MM.1S (cell line): ENCODE measurements around the gene C1orf232.

Experiments
- DNase-seq: peaks from one replicate; pipeline ENCODE4 v3.0.0-alpha.2; 2015
- H2AFZ ChIP-seq: fragments of 300-600 bp; sonication (generic); 2 replicates; pipeline ENCODE4 v1.6.0; 2016; ENCODE audit warnings: antibody characterized with exemption, low read length
- H3F3A ChIP-seq: fragments of 300-600 bp; sonication (generic); 2 replicates; pipeline ENCODE4 v1.6.1; 2016; ENCODE audit warnings: mild to moderate bottlenecking, antibody characterized with exemption, low read length, moderate library complexity, mixed read lengths; ENCODE audit not compliant: insufficient read depth
- H3K27ac ChIP-seq: fragments of 300-600 bp; sonication (generic); 2 replicates; pipeline ENCODE4 v1.5.1; 2016; ENCODE audit warnings: mild to moderate bottlenecking, low read length
- H3K27me3 ChIP-seq: fragments of 300-600 bp; sonication (generic); replicated peaks from 2 replicates; pipeline ENCODE4 v1.6.0; 2016; ENCODE audit warnings: low read length; ENCODE audit not compliant: insufficient read depth
- H3K36me3 ChIP-seq: fragments of 300-600 bp; sonication (generic); replicated peaks from 2 replicates; pipeline ENCODE4 v1.6.1; 2016; ENCODE audit warnings: mild to moderate bottlenecking, low read length, mixed read lengths; ENCODE audit not compliant: insufficient read depth
- H3K4me1 ChIP-seq: fragments of 300-600 bp; sonication (generic); 2 replicates; pipeline ENCODE4 v1.6.1; 2016; ENCODE audit warnings: low read length, mixed read lengths
- H3K4me2 ChIP-seq: fragments of 300-600 bp; sonication (generic); 2 replicates; pipeline ENCODE4 v1.6.0; 2016; ENCODE audit warnings: low read depth, low read length
- H3K4me3 ChIP-seq: fragments of 300-600 bp; sonication (generic); 2 replicates; pipeline ENCODE4 v1.5.1; 2016; ENCODE audit warnings: low read length, mixed read lengths
- H3K79me2 ChIP-seq: fragments of 300-600 bp; sonication (generic); 2 replicates; pipeline ENCODE4 v1.6.1; 2016; ENCODE audit warnings: mixed run types, low read length, mixed read lengths
- H3K9ac ChIP-seq: fragments of 300-600 bp; sonication (generic); 2 replicates; pipeline ENCODE4 v1.6.1; 2016; ENCODE audit warnings: low read length, mixed read lengths
- H3K9me2 ChIP-seq: fragments of 300-600 bp; sonication (generic); replicated peaks from 2 replicates; pipeline ENCODE4 v1.6.1; 2016; ENCODE audit warnings: mild to moderate bottlenecking, low read length, mixed read lengths; ENCODE audit not compliant: insufficient read depth
- H3K9me3 ChIP-seq: fragments of 300-600 bp; sonication (generic); replicated peaks from 2 replicates; pipeline ENCODE4 v1.6.1; 2016; ENCODE audit warnings: mild to moderate bottlenecking, low read length, mixed read lengths; ENCODE audit not compliant: insufficient read depth
- H4K20me1 ChIP-seq: fragments of 300-600 bp; sonication (generic); 2 replicates; pipeline ENCODE4 v1.6.1; 2016; ENCODE audit warnings: mild to moderate bottlenecking, low read length, moderate library complexity, mixed read lengths; ENCODE audit not compliant: insufficient read depth
- EZH2 ChIP-seq: fragments of 300-600 bp; sonication (generic); optimal IDR thresholded peaks from 2 replicates; pipeline ENCODE3; 2017; ENCODE audit warnings: low read depth, mild to moderate bottlenecking, antibody characterized with exemption, low read length, mixed read lengths
- EZH2phosphoT487 ChIP-seq: fragments of 300-600 bp; sonication (generic); IDR thresholded peaks from 2 replicates; pipeline ENCODE4 v1.6.1; 2018; ENCODE audit warnings: antibody characterized with exemption, low read length
- TF ChIP-seq, protein P1 (sequence below): fragments of 300-600 bp; sonication (generic); IDR thresholded peaks from 2 replicates; pipeline ENCODE4 v1.5.1; 2016; ENCODE audit warnings: antibody characterized with exemption, low read length, mixed read lengths

C1orf232 gene

DNA sequence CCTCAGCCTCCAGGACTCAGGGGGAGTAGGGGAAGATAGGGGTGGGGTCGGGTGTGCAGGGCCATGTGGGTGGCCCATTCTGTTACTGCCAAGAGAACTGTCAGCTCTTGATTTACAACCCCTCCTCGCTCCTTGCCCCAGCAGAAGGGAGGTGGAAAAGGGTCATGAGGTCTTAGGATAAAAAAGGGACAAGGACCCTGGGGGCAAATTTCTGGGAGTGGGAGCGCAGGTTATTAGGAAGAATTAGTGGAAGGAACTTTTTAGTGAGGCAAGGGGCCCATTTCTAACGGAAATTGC is 9.1 kb downstream of the C1orf232 start:
- Histone ChIP-seq H3K4me1 (peaks cover 5% of the 10 kb centered on the region; the same call in 1 of the 2 replicates), H3K36me3 (no peaks in the 10 kb centered on the region), H3K79me2 (no peaks in the 10 kb centered on the region), H3K27me3 (peaks cover 27% of the 10 kb centered on the region), H3F3A (no peaks in the 10 kb centered on the region), H2AFZ (no peak overlapping the region), H4K20me1 (no peaks in the 10 kb centered on the region), H3K4me3 (no peak overlapping the region), H3K9me2 (no peaks in the 10 kb centered on the region), H3K4me2 (no peak overlapping the region), H3K9me3 (no peaks in the 10 kb centered on the region), H3K27ac (no peak overlapping the region), H3K9ac (no peak overlapping the region)
- no peak for DNase-seq
- no peak for TF ChIP-seq EZH2
- TF ChIP-seq, protein P1, sequence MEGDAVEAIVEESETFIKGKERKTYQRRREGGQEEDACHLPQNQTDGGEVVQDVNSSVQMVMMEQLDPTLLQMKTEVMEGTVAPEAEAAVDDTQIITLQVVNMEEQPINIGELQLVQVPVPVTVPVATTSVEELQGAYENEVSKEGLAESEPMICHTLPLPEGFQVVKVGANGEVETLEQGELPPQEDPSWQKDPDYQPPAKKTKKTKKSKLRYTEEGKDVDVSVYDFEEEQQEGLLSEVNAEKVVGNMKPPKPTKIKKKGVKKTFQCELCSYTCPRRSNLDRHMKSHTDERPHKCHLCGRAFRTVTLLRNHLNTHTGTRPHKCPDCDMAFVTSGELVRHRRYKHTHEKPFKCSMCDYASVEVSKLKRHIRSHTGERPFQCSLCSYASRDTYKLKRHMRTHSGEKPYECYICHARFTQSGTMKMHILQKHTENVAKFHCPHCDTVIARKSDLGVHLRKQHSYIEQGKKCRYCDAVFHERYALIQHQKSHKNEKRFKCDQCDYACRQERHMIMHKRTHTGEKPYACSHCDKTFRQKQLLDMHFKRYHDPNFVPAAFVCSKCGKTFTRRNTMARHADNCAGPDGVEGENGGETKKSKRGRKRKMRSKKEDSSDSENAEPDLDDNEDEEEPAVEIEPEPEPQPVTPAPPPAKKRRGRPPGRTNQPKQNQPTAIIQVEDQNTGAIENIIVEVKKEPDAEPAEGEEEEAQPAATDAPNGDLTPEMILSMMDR = no peak
- TF ChIP-seq EZH2phosphoT487 = no peak

DNA sequence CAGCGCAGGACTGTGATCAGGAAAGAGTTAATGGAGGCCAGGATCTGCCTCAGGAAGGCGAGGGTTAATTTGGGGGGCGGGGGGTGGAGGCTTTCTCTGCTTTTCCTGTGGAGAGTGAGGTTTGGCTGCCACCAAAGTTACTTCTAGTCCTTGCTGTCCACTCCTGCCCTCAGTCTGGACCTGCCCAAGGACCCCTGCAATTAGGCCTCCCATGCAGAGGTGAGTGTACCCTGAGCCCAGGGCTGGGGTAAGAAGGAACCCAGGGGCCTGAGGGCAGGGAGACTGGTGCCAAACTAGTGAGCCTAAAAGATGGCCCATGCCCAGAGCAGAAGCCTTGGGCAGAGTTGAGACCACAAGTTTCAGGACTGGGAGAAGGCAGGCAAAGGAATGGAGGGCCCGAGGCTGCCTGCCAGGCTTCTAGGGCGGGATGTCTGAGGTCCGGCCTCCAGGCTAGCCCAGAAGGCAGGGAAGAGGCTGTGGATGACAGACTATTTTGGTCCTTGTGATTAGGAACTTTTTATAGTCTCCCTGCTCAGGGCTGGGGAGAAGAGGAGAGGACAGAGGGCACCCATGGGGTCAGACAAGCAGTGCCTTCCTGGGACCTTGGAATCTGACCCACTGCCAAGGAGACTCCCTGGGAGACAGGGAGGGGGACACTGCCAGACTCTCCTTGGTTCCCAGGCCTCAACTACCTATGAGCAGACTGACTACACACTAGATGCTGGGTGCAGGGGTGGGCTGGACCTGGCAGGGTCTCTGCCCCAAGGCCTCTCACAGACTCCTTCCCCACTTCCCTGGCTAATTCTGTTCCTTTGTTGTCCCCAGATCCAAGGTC is 9.6 kb downstream of the C1orf232 start, which contains the start of gene FAM110D:
TSS of gene FAM110D (plus strand) at position 172 of the 835 bp plus-strand sequence. CDS start 2,213 bp downstream, outside the sequence.
- TF ChIP-seq, protein P1 = no peak
- TF ChIP-seq EZH2 (no peak), EZH2phosphoT487 (no peak)
- no peak within 1 kb of the TSS for H2AFZ ChIP-seq
- peaks cover 27% of the 10 kb centered on the region for H3K27me3 ChIP-seq
- no peaks in the 10 kb centered on the region for H4K20me1 ChIP-seq
- no peaks in the 10 kb centered on the region for H3K79me2 ChIP-seq
- H3K4me2 ChIP-seq = no peak within 1 kb of the TSS
- no peak within 1 kb of the TSS for H3K4me3 ChIP-seq
- no peaks in the 10 kb centered on the region for H3K36me3 ChIP-seq
- peaks cover 5% of the 10 kb centered on the region; the same call in 1 of the 2 replicates for H3K4me1 ChIP-seq
- DNase-seq = no peak
- no peak within 1 kb of the TSS for H3K9ac ChIP-seq
- H3K9me3 ChIP-seq = no peaks in the 10 kb centered on the region
- H3F3A ChIP-seq = no peaks in the 10 kb centered on the region
- H3K9me2 ChIP-seq = no peaks in the 10 kb centered on the region
- no peak within 1 kb of the TSS for H3K27ac ChIP-seq

DNA sequence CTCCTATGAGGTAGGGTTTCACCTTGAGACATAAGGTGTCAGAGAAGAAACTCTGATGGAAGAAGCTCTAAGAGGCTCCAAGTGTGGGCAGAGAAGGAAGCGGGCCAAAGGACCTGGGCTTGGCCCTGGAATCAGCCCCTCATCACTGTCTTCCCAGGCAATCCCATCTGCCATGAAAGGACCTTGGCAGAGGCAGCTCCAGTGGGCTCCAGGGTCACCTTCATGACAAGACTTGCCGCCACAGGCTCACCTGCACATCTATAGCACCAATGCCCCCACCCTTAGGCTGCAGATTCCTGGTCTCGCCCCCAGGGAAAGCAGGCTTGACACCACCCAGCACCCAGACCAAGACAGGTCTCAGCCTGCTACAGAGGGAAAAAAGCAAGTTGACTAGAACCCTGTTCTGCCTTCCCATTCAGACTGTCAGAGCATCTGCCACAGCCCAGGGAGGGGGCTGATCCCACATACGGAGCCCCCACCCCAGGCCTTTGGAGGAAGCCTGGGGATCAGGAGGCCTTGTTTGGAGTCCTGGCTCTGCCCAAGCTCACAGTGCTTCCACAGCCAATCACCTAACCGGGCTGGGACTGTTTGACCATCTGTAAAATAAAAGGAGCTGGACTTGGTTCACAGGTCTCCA is 10.4 kb downstream of the C1orf232 start:
- Histone ChIP-seq H3K4me2 (no peak overlapping the region), H3K4me1 (peaks cover 5% of the 10 kb centered on the region; the same call in 1 of the 2 replicates), H3K9me2 (no peaks in the 10 kb centered on the region), H3K79me2 (no peaks in the 10 kb centered on the region), H3K9ac (no peak overlapping the region), H3K36me3 (no peaks in the 10 kb centered on the region), H3K4me3 (no peak overlapping the region), H3F3A (no peaks in the 10 kb centered on the region), H3K9me3 (no peaks in the 10 kb centered on the region), H3K27ac (no peak overlapping the region), H4K20me1 (no peaks in the 10 kb centered on the region), H3K27me3 (peaks cover 22% of the 10 kb centered on the region), H2AFZ (no peak overlapping the region)
- no peak for DNase-seq
- TF ChIP-seq, protein P1 = no peak
- TF ChIP-seq EZH2 (no peak), EZH2phosphoT487 (no peak)
